Measurements from ENCODE around the gene CELF5.

Gene CELF5

DNA sequence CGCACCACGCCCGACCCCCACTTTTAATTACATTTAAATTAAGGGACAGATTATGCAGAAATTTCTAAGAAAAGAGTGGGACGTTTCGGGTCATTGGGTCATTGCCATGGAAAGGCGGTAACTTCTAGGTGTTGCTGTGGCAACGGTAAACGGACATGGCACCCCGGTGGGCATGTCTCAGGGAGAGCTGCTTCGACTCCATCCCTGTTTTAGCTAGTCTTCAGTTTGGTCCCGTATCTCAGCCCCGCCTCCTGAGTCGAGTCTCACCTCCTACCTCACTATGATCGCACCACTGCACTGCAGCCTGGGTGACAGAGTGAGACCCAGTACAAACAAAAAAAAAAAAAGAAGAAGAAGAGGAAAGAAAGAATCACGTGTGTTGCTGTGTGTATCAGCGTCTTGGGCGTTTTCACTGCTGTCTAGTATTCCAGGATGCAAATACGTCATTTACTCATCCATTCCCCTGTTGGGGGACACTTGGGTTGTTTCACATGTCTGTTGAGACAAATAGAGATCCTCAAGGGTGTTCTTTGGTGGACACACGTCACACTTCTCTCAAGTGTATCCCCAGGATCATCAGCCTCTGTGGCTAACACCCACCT is 41.7 kb downstream of the CELF5 start:
- TF ChIP-seq, protein P1, sequence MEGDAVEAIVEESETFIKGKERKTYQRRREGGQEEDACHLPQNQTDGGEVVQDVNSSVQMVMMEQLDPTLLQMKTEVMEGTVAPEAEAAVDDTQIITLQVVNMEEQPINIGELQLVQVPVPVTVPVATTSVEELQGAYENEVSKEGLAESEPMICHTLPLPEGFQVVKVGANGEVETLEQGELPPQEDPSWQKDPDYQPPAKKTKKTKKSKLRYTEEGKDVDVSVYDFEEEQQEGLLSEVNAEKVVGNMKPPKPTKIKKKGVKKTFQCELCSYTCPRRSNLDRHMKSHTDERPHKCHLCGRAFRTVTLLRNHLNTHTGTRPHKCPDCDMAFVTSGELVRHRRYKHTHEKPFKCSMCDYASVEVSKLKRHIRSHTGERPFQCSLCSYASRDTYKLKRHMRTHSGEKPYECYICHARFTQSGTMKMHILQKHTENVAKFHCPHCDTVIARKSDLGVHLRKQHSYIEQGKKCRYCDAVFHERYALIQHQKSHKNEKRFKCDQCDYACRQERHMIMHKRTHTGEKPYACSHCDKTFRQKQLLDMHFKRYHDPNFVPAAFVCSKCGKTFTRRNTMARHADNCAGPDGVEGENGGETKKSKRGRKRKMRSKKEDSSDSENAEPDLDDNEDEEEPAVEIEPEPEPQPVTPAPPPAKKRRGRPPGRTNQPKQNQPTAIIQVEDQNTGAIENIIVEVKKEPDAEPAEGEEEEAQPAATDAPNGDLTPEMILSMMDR (IDR thresholded peaks at IDR 0.05; ENCODE audit: control insufficient read depth, insufficient read depth, low read depth, low read length, missing control alignments), result no peak
- no peak for DNase-seq (ENCODE audit: low read depth)
- no peak overlapping the region for H3K4me3 ChIP-seq (ENCODE audit: control insufficient read depth, low read depth, low read length)

- TF ChIP-seq, protein P1 (IDR thresholded peaks at IDR 0.05; ENCODE audit: control insufficient read depth, insufficient read depth, low read depth, low read length, missing control alignments), result no peak
- no peak for DNase-seq (ENCODE audit: low read depth)
- no peak overlapping the region for H3K4me3 ChIP-seq (ENCODE audit: control insufficient read depth, low read depth, low read length)
Observed at GRCh38 chr19:3266792-3267514, 42.5 kb downstream of the CELF5 start.

- TF ChIP-seq, protein P1 (IDR thresholded peaks at IDR 0.05; ENCODE audit: control insufficient read depth, insufficient read depth, low read depth, low read length, missing control alignments), result no peak
- DNase-seq (ENCODE audit: low read depth), result no peak
- no peak overlapping the region for H3K4me3 ChIP-seq (ENCODE audit: control insufficient read depth, low read depth, low read length)
Observed at GRCh38 chr19:3268326-3268725, 43.9 kb downstream of the CELF5 start.

DNA sequence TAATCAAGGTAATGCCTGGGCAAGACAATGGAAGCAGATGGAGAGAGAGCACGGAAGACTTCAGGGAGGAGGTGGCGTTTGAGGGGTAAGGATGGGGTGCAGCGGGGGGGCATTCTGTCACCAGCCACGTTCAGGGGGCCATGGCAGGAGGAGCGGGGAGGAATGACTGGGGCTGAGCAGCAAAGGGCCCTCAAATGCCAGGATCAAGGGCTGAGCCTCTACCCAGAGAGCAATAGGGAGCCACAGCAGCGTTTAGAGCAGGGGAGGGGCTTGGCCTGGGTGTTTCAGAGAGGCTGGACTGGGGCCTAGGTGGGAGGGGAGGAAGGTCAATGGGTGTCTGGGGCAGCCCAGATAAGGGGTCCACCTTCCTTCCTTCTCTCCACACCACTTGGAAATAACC is 44.3 kb downstream of the CELF5 start:
- TF ChIP-seq, protein P1 (IDR thresholded peaks at IDR 0.05; ENCODE audit: control insufficient read depth, insufficient read depth, low read depth, low read length, missing control alignments), result no peak
- DNase-seq (ENCODE audit: low read depth), result no peak
- H3K4me3 ChIP-seq (ENCODE audit: control insufficient read depth, low read depth, low read length), result no peak overlapping the region

GRCh38 chr19:3269916-3270671 is 45.6 kb downstream of the CELF5 start:
- H3K4me3 ChIP-seq (ENCODE audit: control insufficient read depth, low read depth, low read length), result no peak overlapping the region
- DNase-seq (ENCODE audit: low read depth), result no peak
- TF ChIP-seq, protein P1 (IDR thresholded peaks at IDR 0.05; ENCODE audit: control insufficient read depth, insufficient read depth, low read depth, low read length, missing control alignments), result no peak

DNA sequence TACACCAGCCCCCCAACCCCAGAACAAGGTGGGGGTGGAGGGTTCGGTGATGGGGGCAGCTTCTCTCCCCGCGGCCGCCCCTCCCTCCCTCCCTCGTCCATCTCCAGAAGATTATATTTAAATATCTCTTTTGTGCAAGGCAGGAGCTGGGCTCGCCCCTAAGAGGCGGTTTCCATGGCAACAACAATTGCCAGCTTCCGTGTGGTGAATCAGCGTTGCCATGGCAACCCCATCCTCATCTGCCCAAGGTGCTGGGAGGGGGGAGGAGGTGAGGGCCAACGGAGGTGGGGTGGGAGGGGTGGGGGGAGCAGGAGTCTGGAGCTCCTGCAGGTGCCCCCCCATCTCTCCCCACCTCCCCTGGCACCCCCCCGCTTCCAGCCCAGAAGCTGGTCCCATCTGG is 46.4 kb downstream of the CELF5 start:
- H3K4me3 ChIP-seq (ENCODE audit: control insufficient read depth, low read depth, low read length), result no peak overlapping the region
- DNase-seq (ENCODE audit: low read depth), result no peak
- TF ChIP-seq, protein P1 (IDR thresholded peaks at IDR 0.05; ENCODE audit: control insufficient read depth, insufficient read depth, low read depth, low read length, missing control alignments), result no peak

Measured in AG09309 (cell line).